Peyer's patch (tissue), 4 donors: ENCODE measurements around the gene STRADB. TPM values are rescaled to one million over a fixed set of nuclear protein-coding genes. Genes with fewer than 3 reads are reported as not detected.
"Not testable (repeated sequence)": the region's sequence is repeated elsewhere in the genome, so short reads cannot be mapped to it uniquely, and the experiment has no call there.

Experiments
- DNase-seq, 3 donors: peaks; one replicate each; pipeline ENCODE4 v3.0.0-alpha.2; 2017 to 2019
- H3K27ac ChIP-seq, 4 donors: fragments of 200-600 bp; sonication (generic); one replicate each; pipeline ENCODE4 v1.5.1; 2016 to 2019
- H3K27me3 ChIP-seq, 2 donors: fragments of 200-600 bp; sonication (generic); one replicate each; pipeline ENCODE4 v1.5.1; 2019
- H3K36me3 ChIP-seq, 3 donors: fragments of 200-600 bp; sonication (generic); one replicate each; pipeline ENCODE4 v1.5.1; 2016 to 2019
- H3K4me1 ChIP-seq, 4 donors: fragments of 200-600 bp; sonication (generic); one replicate each; pipeline ENCODE4 v1.5.1; 2016 to 2019
- H3K4me3 ChIP-seq, 4 donors: fragments of 200-600 bp; sonication (generic); 1 replicate in 3 of 4; 2 replicates in 1 of 4; pipeline ENCODE4 v1.5.1; 2016 to 2019; ENCODE audit warnings: mild to moderate bottlenecking in 1 of 4
- H3K9me3 ChIP-seq, 4 donors: fragments of 200-600 bp; sonication (generic); one replicate each; pipeline ENCODE4 v1.5.1; 2016 to 2019; ENCODE audit warnings: mild to moderate bottlenecking in 1 of 4
- POLR2A ChIP-seq, 2 donors: fragments of 450-650 bp; IDR thresholded peaks; one replicate each; pipeline ENCODE4 v1.5.1; 2017; ENCODE audit warnings: antibody characterized with exemption in 2 of 2, mild to moderate bottlenecking in 2 of 2, moderate library complexity in 2 of 2
- total RNA-seq, 4 donors: library from RNA; depleted of rRNA; stranded (reverse); fragments of >200 nt; gene quantifications; one replicate each; pipeline ENCODE4 v1.1.0, GENCODE V29; 2016
- TF ChIP-seq, protein P1 (sequence below), 6 experiments: fragments of 450-650 bp in 4 of 6; fragments of 200-600 bp in 2 of 6; sonication (generic) in 1 of 6; IDR thresholded peaks; one replicate each; pipeline ENCODE4 v1.5.1; 2017 to 2019; ENCODE audit warnings: antibody characterized with exemption in 6 of 6, mild to moderate bottlenecking in 3 of 6, moderate library complexity in 1 of 6

Gene STRADB
- total RNA-seq, 4 donors from 2014 or later = 21.5 to 137 (median 109) TPM

- Histone ChIP-seq H3K4me3 (no peak overlapping the region), H3K27ac (no peak overlapping the region), H3K4me1 (no peaks in the 10 kb centered on the region), H3K36me3 (peaks cover 0 to 49% (median 0%) of the 10 kb centered on the region in 3 donors), H3K9me3 (no peaks in the 10 kb centered on the region), H3K27me3 (no peaks in the 10 kb centered on the region)
- TF ChIP-seq, protein P1, sequence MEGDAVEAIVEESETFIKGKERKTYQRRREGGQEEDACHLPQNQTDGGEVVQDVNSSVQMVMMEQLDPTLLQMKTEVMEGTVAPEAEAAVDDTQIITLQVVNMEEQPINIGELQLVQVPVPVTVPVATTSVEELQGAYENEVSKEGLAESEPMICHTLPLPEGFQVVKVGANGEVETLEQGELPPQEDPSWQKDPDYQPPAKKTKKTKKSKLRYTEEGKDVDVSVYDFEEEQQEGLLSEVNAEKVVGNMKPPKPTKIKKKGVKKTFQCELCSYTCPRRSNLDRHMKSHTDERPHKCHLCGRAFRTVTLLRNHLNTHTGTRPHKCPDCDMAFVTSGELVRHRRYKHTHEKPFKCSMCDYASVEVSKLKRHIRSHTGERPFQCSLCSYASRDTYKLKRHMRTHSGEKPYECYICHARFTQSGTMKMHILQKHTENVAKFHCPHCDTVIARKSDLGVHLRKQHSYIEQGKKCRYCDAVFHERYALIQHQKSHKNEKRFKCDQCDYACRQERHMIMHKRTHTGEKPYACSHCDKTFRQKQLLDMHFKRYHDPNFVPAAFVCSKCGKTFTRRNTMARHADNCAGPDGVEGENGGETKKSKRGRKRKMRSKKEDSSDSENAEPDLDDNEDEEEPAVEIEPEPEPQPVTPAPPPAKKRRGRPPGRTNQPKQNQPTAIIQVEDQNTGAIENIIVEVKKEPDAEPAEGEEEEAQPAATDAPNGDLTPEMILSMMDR (IDR thresholded peaks at IDR 0.05) = no peak
- TF ChIP-seq POLR2A (IDR thresholded peaks at IDR 0.05) = no peak
- peak in 1 of 3 donors; percentile 48 for DNase-seq
Measured at GRCh38 chr2:201482543-201482942, 31.0 kb downstream of the STRADB start.

DNA sequence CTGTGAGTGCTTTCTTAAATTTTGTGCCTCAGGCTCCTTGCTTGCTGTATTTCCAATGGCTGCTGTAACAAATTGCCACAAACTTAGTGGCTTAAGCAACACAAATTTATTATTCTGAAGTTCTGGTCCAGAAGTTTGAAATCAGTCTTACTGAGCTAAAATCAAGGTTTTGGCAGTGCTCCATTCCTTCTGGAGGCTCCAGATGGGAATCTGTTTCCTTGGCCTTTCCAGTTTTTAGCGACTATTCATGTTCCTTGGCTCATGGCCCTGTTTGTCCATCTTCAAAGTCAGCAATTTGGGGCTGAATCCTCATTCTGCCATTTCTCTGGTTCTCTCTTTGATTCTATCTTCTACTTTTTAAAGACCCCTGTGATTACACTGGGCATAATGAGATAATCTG is 31.8 kb downstream of the STRADB start:
- no peaks in the 10 kb centered on the region for H3K4me1 ChIP-seq
- no peaks in the 10 kb centered on the region for H3K27me3 ChIP-seq
- H3K36me3 ChIP-seq = peaks cover 0 to 41% (median 0%) of the 10 kb centered on the region in 3 donors
- TF ChIP-seq, protein P1 (IDR thresholded peaks at IDR 0.05) = no peak
- TF ChIP-seq POLR2A (IDR thresholded peaks at IDR 0.05) = no peak
- no peak for DNase-seq
- no peak overlapping the region for H3K4me3 ChIP-seq
- H3K27ac ChIP-seq = no peak overlapping the region
- no peaks in the 10 kb centered on the region for H3K9me3 ChIP-seq

DNA sequence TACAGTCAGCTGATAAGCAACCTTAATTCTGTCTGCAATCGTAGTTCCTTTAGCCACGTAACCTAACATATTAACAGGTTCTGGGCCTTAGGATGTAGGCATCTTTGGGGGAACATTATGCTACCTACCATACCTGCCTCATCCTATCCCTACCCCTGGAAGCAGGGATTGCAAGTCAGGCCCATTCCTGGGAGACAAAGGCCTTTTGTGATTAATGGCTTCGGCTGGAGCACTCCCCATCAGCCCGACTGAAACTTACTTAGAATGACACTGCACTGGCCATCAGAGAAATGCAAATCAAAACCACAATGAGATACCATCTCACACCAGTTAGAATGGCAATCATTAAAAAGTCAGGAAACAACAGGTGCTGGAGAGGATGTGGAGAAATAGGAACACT is 32.2 kb downstream of the STRADB start:
- not testable (repeated sequence) for H3K27me3 ChIP-seq, H3K4me3 ChIP-seq, H3K4me1 ChIP-seq, DNase-seq, H3K27ac ChIP-seq, H3K9me3 ChIP-seq
- peaks cover 0 to 36% (median 0%) of the 10 kb centered on the region in 3 donors for H3K36me3 ChIP-seq

- no peaks in the 10 kb centered on the region for H3K9me3 ChIP-seq
- H3K4me1 ChIP-seq = no peaks in the 10 kb centered on the region
- no peak for DNase-seq
- no peaks in the 10 kb centered on the region for H3K27me3 ChIP-seq
- H3K27ac ChIP-seq = no peak overlapping the region
- TF ChIP-seq, protein P1 (IDR thresholded peaks at IDR 0.05) = no peak
- no peak for TF ChIP-seq POLR2A (IDR thresholded peaks at IDR 0.05)
- H3K4me3 ChIP-seq = no peak overlapping the region
- peaks cover 0 to 28% (median 0%) of the 10 kb centered on the region in 3 donors for H3K36me3 ChIP-seq
Measured at GRCh38 chr2:201484805-201485204, 33.3 kb downstream of the STRADB start.

DNA sequence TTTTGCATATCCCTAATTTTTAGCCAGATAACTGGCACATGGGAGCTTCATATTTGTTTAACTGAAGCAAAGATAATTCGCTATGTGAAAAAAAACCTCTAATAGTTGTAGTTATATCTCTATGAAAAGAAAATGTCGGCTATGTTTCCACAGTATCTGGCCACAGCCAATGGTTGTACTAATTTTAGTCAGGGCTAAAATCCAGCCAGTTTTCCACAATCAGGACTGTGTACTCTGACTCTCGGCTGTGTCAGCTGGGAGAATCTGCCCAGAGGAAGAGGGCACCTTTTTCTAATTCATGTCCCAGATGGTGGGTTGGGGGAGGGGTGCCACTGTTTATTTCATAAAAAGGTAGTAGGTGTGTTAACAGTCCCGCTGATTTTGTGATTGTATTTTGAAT is 38.8 kb downstream of the STRADB start:
- Histone ChIP-seq H3K9me3 (no peaks in the 10 kb centered on the region), H3K36me3 (no peaks in the 10 kb centered on the region), H3K4me3 (no peak overlapping the region), H3K27me3 (no peaks in the 10 kb centered on the region), H3K4me1 (no peaks in the 10 kb centered on the region), H3K27ac (no peak overlapping the region)
- no peak for DNase-seq
- no peak for TF ChIP-seq POLR2A (IDR thresholded peaks at IDR 0.05)
- TF ChIP-seq, protein P1 (IDR thresholded peaks at IDR 0.05) = no peak

DNA sequence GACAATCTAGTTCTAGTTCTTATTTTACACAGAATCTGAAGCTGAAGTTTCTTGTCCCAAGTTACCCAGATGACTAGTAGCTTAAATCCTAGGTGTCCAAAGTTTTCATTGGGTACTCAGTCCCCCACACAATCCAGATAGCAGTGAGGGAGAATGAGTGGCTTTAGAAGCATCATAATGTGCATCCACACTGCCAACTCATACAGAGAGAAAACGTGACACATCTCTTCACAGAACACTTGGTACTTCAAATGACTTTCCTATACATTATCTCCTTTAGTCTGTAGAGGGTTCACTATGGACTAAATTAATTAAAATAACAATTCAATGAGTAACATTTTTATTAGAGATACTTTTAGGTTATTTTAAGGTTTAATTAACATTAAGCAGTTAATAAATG is 45.2 kb downstream of the STRADB start:
- TF ChIP-seq POLR2A (IDR thresholded peaks at IDR 0.05) = no peak
- TF ChIP-seq, protein P1 (IDR thresholded peaks at IDR 0.05) = no peak

More for the DNA sequence above, 45.2 kb downstream of the STRADB start:
- Histone ChIP-seq H3K9me3 (no peaks in the 10 kb centered on the region), H3K36me3 (no peaks in the 10 kb centered on the region), H3K27ac (no peak overlapping the region), H3K4me3 (no peak overlapping the region), H3K4me1 (no peaks in the 10 kb centered on the region), H3K27me3 (no peaks in the 10 kb centered on the region)
- DNase-seq = no peak
